ENCODE data around the gene GMDS. TPM values are rescaled to one million over a fixed set of nuclear protein-coding genes. Genes with fewer than 3 reads are reported as not detected.

GMDS gene
- total RNA-seq, 1 donor from 2014 or later = 34.0 TPM

GRCh38 chr6:1821164-1821512 lies 424.3 kb downstream of the GMDS start:
- DNase-seq (ENCODE audit: low spot score) = no peak
- TF ChIP-seq, protein P1, sequence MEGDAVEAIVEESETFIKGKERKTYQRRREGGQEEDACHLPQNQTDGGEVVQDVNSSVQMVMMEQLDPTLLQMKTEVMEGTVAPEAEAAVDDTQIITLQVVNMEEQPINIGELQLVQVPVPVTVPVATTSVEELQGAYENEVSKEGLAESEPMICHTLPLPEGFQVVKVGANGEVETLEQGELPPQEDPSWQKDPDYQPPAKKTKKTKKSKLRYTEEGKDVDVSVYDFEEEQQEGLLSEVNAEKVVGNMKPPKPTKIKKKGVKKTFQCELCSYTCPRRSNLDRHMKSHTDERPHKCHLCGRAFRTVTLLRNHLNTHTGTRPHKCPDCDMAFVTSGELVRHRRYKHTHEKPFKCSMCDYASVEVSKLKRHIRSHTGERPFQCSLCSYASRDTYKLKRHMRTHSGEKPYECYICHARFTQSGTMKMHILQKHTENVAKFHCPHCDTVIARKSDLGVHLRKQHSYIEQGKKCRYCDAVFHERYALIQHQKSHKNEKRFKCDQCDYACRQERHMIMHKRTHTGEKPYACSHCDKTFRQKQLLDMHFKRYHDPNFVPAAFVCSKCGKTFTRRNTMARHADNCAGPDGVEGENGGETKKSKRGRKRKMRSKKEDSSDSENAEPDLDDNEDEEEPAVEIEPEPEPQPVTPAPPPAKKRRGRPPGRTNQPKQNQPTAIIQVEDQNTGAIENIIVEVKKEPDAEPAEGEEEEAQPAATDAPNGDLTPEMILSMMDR (IDR thresholded peaks at IDR 0.05) = no peak
- H3K4me1 Mint-ChIP-seq (ENCODE audit: low read depth) = peaks cover 30% of the 10 kb centered on the region
- peak overlapping the region; percentile 70 for H3K4me3 Mint-ChIP-seq (ENCODE audit: unreplicated experiment)
- H3K36me3 Mint-ChIP-seq (ENCODE audit: low read depth) = peaks cover 2% of the 10 kb centered on the region
- peak overlapping the region; percentile 94 for H3K27ac Mint-ChIP-seq (ENCODE audit: unreplicated experiment)
- H3K9me3 Mint-ChIP-seq (ENCODE audit: low read depth) = no peaks in the 10 kb centered on the region
- no peaks in the 10 kb centered on the region for H3K27me3 Mint-ChIP-seq (ENCODE audit: low read depth)

GRCh38 chr6:1820714-1821113 lies 424.7 kb downstream of the GMDS start:
- DNase-seq (ENCODE audit: low spot score) = no peak
- Mint-ChIP-seq H3K36me3 (ENCODE audit: low read depth) (peaks cover 2% of the 10 kb centered on the region), H3K27ac (ENCODE audit: unreplicated experiment) (peak overlapping the region; percentile 94), H3K4me1 (ENCODE audit: low read depth) (peaks cover 30% of the 10 kb centered on the region), H3K9me3 (ENCODE audit: low read depth) (no peaks in the 10 kb centered on the region), H3K4me3 (ENCODE audit: unreplicated experiment) (peak overlapping the region; percentile 70), H3K27me3 (ENCODE audit: low read depth) (no peaks in the 10 kb centered on the region)
- TF ChIP-seq, protein P1 (IDR thresholded peaks at IDR 0.05) = peak; percentile 59

- TF ChIP-seq, protein P1 (IDR thresholded peaks at IDR 0.05) = no peak
- H3K27me3 Mint-ChIP-seq (ENCODE audit: low read depth) = no peaks in the 10 kb centered on the region
- peaks cover 2% of the 10 kb centered on the region for H3K36me3 Mint-ChIP-seq (ENCODE audit: low read depth)
- H3K4me3 Mint-ChIP-seq (ENCODE audit: unreplicated experiment) = no peak overlapping the region
- no peak for DNase-seq (ENCODE audit: low spot score)
- H3K4me1 Mint-ChIP-seq (ENCODE audit: low read depth) = peaks cover 30% of the 10 kb centered on the region
- H3K27ac Mint-ChIP-seq (ENCODE audit: unreplicated experiment) = peak overlapping the region; percentile 94
- H3K9me3 Mint-ChIP-seq (ENCODE audit: low read depth) = no peaks in the 10 kb centered on the region
Measured at GRCh38 chr6:1820165-1820564, 425.2 kb downstream of the GMDS start.

GRCh38 chr6:1819007-1819406 lies 426.4 kb downstream of the GMDS start:
- Mint-ChIP-seq H3K4me1 (ENCODE audit: low read depth) (peaks cover 34% of the 10 kb centered on the region), H3K4me3 (ENCODE audit: unreplicated experiment) (no peak overlapping the region), H3K9me3 (ENCODE audit: low read depth) (no peaks in the 10 kb centered on the region), H3K27ac (ENCODE audit: unreplicated experiment) (peak overlapping the region; percentile 43), H3K36me3 (ENCODE audit: low read depth) (peaks cover 2% of the 10 kb centered on the region), H3K27me3 (ENCODE audit: low read depth) (no peaks in the 10 kb centered on the region)
- DNase-seq (ENCODE audit: low spot score) = no peak
- TF ChIP-seq, protein P1 (IDR thresholded peaks at IDR 0.05) = no peak

GRCh38 chr6:1817033-1817761 lies 428.2 kb downstream of the GMDS start:
- H3K4me1 Mint-ChIP-seq (ENCODE audit: low read depth) = peaks cover 33% of the 10 kb centered on the region
- DNase-seq (ENCODE audit: low spot score) = no peak
- H3K36me3 Mint-ChIP-seq (ENCODE audit: low read depth) = no peaks in the 10 kb centered on the region
- TF ChIP-seq, protein P1 (IDR thresholded peaks at IDR 0.05) = no peak
- no peaks in the 10 kb centered on the region for H3K27me3 Mint-ChIP-seq (ENCODE audit: low read depth)
- H3K27ac Mint-ChIP-seq (ENCODE audit: unreplicated experiment) = no peak overlapping the region
- H3K4me3 Mint-ChIP-seq (ENCODE audit: unreplicated experiment) = no peak overlapping the region
- H3K9me3 Mint-ChIP-seq (ENCODE audit: low read depth) = no peaks in the 10 kb centered on the region
